ENCODE data around the gene FAM117B.

FAM117B gene

DNA sequence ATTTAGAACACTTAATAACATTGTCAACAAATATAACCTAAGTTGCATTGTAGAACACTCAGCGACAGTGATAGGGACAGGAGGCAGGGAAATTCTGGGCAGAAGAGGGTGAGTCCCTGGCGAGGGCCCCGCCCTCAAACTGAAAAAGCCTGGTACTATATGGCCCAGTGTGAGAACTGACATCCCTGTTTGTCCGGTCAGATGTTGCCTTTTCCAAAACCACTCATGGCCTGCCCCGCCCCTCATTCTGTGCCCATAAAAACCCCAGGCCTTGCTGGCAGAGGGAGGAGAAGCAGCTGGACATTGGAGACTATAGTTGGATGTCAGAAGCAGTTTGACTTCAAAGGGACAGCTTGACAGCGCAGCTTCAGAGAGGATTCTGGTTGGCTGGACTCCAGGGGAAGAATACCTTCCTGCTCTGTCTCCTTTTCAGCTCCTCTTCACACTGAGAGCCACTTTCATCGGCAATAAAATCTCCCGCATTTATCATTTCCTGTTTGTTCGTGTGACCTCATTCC, 47.0 kb downstream of the FAM117B start:
- H3K4me1 ChIP-seq (ENCODE audit: low read depth, poor library complexity, severe bottlenecking): no peaks in the 10 kb centered on the region
- H3K27ac ChIP-seq: no peak overlapping the region
- no peaks in the 10 kb centered on the region for H3K36me3 ChIP-seq (ENCODE audit: insufficient read depth)
- H3K9ac ChIP-seq: no peak overlapping the region
- no peaks in the 10 kb centered on the region for H3K79me2 ChIP-seq (ENCODE audit: insufficient read depth, low read depth)
- H2AFZ ChIP-seq (ENCODE audit: low read depth): no peak overlapping the region
- no peak for TF ChIP-seq CTCF (conservative IDR thresholded peaks at IDR 0.05; ENCODE audit: low read depth, low read length)
- no peaks in the 10 kb centered on the region for H3K27me3 ChIP-seq (ENCODE audit: insufficient read depth, low read depth)
- H4K20me1 ChIP-seq (ENCODE audit: insufficient read depth): no peaks in the 10 kb centered on the region
- no peak overlapping the region for H3K4me2 ChIP-seq
- H3K4me3 ChIP-seq (IDR thresholded peaks at IDR 0.05; ENCODE audit: insufficient read depth, low read depth, low read length): no peak overlapping the region

GRCh38 chr2:202682274-202682673, 47.5 kb downstream of the FAM117B start:
- no peak for TF ChIP-seq CTCF (conservative IDR thresholded peaks at IDR 0.05; ENCODE audit: low read depth, low read length)
- Histone ChIP-seq H3K4me3 (IDR thresholded peaks at IDR 0.05; ENCODE audit: insufficient read depth, low read depth, low read length) (no peak overlapping the region), H3K27ac (no peak overlapping the region), H3K27me3 (ENCODE audit: insufficient read depth, low read depth) (no peaks in the 10 kb centered on the region), H3K4me1 (ENCODE audit: low read depth, poor library complexity, severe bottlenecking) (no peaks in the 10 kb centered on the region), H3K79me2 (ENCODE audit: insufficient read depth, low read depth) (no peaks in the 10 kb centered on the region), H3K4me2 (no peak overlapping the region), H4K20me1 (ENCODE audit: insufficient read depth) (no peaks in the 10 kb centered on the region), H3K9ac (no peak overlapping the region), H2AFZ (ENCODE audit: low read depth) (no peak overlapping the region), H3K36me3 (ENCODE audit: insufficient read depth) (no peaks in the 10 kb centered on the region)

- no peaks in the 10 kb centered on the region for H4K20me1 ChIP-seq (ENCODE audit: insufficient read depth)
- H3K4me1 ChIP-seq (ENCODE audit: low read depth, poor library complexity, severe bottlenecking): no peaks in the 10 kb centered on the region
- no peak for TF ChIP-seq CTCF (conservative IDR thresholded peaks at IDR 0.05; ENCODE audit: low read depth, low read length)
- H3K27ac ChIP-seq: no peak overlapping the region
- no peaks in the 10 kb centered on the region for H3K36me3 ChIP-seq (ENCODE audit: insufficient read depth)
- H3K79me2 ChIP-seq (ENCODE audit: insufficient read depth, low read depth): no peaks in the 10 kb centered on the region
- no peak overlapping the region for H3K4me2 ChIP-seq
- H3K4me3 ChIP-seq (IDR thresholded peaks at IDR 0.05; ENCODE audit: insufficient read depth, low read depth, low read length): no peak overlapping the region
- H2AFZ ChIP-seq (ENCODE audit: low read depth): no peak overlapping the region
- no peak overlapping the region for H3K9ac ChIP-seq
- H3K27me3 ChIP-seq (ENCODE audit: insufficient read depth, low read depth): no peaks in the 10 kb centered on the region
Observed at GRCh38 chr2:202687276-202687675, 52.5 kb downstream of the FAM117B start.

- Histone ChIP-seq H3K79me2 (ENCODE audit: insufficient read depth, low read depth) (no peaks in the 10 kb centered on the region), H3K27me3 (ENCODE audit: insufficient read depth, low read depth) (no peaks in the 10 kb centered on the region)
- no peak for TF ChIP-seq CTCF (conservative IDR thresholded peaks at IDR 0.05; ENCODE audit: low read depth, low read length)
Observed at GRCh38 chr2:202689459-202689858, 54.7 kb downstream of the FAM117B start.

More at GRCh38 chr2:202689459-202689858, 54.7 kb downstream of the FAM117B start:
- no peaks in the 10 kb centered on the region for H3K36me3 ChIP-seq (ENCODE audit: insufficient read depth)
- no peaks in the 10 kb centered on the region for H3K4me1 ChIP-seq (ENCODE audit: low read depth, poor library complexity, severe bottlenecking)
- no peak overlapping the region for H3K4me3 ChIP-seq (IDR thresholded peaks at IDR 0.05; ENCODE audit: insufficient read depth, low read depth, low read length)
- H3K27ac ChIP-seq: no peak overlapping the region
- no peak overlapping the region for H3K4me2 ChIP-seq
- H4K20me1 ChIP-seq (ENCODE audit: insufficient read depth): no peaks in the 10 kb centered on the region
- H3K9ac ChIP-seq: no peak overlapping the region
- H2AFZ ChIP-seq (ENCODE audit: low read depth): no peak overlapping the region
